GM12873 (cell line): ENCODE results near the gene TNFSF13B.

Experiments
- TF ChIP-seq, protein P1 (sequence below): IDR thresholded peaks from 2 replicates; pipeline ENCODE4 v1.5.1; 2012; ENCODE audit warnings: low read depth, mild to moderate bottlenecking, moderate library complexity, low read length, control low read depth; ENCODE audit not compliant: insufficient read depth; ENCODE audit errors: missing control alignments

Gene TNFSF13B

DNA sequence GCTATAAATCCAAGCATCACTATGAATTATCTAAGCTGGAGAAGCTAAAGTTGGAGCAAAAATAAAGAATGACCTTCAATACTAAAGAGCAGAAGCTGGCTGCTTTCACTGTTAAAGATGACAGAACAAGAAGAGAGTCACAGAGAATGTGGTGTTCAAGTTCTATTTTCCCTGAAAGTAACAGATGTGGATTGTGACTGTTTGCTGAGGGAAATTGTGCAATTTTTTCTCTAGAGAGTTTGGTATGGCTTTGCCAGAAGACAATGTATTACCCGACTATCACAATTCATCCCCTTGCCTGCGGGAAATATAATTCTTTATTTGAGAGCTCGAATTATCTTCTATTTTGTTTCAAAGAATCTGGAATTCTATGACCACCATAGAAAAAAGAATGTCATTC is 83.1 kb downstream of the TNFSF13B start:
- TF ChIP-seq, protein P1, sequence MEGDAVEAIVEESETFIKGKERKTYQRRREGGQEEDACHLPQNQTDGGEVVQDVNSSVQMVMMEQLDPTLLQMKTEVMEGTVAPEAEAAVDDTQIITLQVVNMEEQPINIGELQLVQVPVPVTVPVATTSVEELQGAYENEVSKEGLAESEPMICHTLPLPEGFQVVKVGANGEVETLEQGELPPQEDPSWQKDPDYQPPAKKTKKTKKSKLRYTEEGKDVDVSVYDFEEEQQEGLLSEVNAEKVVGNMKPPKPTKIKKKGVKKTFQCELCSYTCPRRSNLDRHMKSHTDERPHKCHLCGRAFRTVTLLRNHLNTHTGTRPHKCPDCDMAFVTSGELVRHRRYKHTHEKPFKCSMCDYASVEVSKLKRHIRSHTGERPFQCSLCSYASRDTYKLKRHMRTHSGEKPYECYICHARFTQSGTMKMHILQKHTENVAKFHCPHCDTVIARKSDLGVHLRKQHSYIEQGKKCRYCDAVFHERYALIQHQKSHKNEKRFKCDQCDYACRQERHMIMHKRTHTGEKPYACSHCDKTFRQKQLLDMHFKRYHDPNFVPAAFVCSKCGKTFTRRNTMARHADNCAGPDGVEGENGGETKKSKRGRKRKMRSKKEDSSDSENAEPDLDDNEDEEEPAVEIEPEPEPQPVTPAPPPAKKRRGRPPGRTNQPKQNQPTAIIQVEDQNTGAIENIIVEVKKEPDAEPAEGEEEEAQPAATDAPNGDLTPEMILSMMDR: no peak

- TF ChIP-seq, protein P1: no peak
Observed at GRCh38 chr13:108357228-108357627, 87.7 kb downstream of the TNFSF13B start.
